Lower leg skin (tissue), 3 donors: ENCODE measurements around the gene FOXP1.

Experiments used
- CTCF ChIP-seq, 3 donors: fragments of 450-650 bp; IDR thresholded peaks; one replicate each; pipeline ENCODE4 v1.5.1; 2016; ENCODE audit warnings: antibody characterized with exemption in 3 of 3, mild to moderate bottlenecking in 3 of 3, moderate library complexity in 2 of 3
- POLR2A ChIP-seq, 2 donors: fragments of 450-650 bp; IDR thresholded peaks; one replicate each; pipeline ENCODE4 v1.6.1; 2016 to 2017; ENCODE audit warnings: antibody characterized with exemption in 2 of 2, mild to moderate bottlenecking in 1 of 2, moderate library complexity in 1 of 2

GRCh38 chr3:71530903-71531530 is 52.5 kb downstream of the FOXP1 start:
- TF ChIP-seq CTCF (IDR thresholded peaks at IDR 0.05) (no peak), POLR2A (IDR thresholded peaks at IDR 0.05) (no peak)
